Measurements from ENCODE around the gene PLEKHA8.

Gene PLEKHA8

DNA sequence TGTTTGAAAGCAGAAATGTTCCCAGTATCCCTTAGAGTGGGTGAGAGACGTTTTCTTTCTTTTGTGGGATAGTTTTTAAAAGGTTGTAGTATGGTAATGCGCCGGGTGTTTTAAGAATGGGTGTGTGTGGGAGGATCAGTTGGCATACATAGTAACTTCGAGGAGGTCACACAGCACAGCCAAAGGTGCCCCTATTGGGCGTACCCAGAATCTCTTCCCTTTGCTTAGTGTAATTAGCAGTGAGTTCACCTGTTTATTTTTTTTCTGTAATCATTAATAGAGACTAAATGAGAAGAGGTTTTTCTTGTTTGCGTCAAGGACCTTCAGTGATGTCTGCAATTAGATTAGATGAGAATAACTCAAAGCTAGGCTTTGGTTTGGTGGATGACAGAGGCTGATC is 1.5 kb downstream of the PLEKHA8 start:
- peak overlapping the region; percentile 93 to 94 for H3K4me3 ChIP-seq
- H3K27me3 ChIP-seq = no peaks in the 10 kb centered on the region
- DNase-seq = no peak
- intact Hi-C loops (cut with DNase I; ENCODE audit: low total_unique reads) = loop anchor here (5.0 kb wide), 2 partner anchors 42 to 108 kb away; partner anchors contain the start of gene SCRN1
- H3K36me3 ChIP-seq = no peaks in the 10 kb centered on the region
- peak overlapping the region; percentile 91 to 92 for H3K27ac ChIP-seq
- peaks cover 0 to 53% (median 34%) of the 10 kb centered on the region in 4 donors for H3K4me1 ChIP-seq
- no peak for TF ChIP-seq CTCF (IDR thresholded peaks at IDR 0.05)
- H3K9me3 ChIP-seq = no peaks in the 10 kb centered on the region

- DNase-seq = no peak
Measured at GRCh38 chr7:30032310-30033125, 4.3 kb downstream of the PLEKHA8 start.

DNA sequence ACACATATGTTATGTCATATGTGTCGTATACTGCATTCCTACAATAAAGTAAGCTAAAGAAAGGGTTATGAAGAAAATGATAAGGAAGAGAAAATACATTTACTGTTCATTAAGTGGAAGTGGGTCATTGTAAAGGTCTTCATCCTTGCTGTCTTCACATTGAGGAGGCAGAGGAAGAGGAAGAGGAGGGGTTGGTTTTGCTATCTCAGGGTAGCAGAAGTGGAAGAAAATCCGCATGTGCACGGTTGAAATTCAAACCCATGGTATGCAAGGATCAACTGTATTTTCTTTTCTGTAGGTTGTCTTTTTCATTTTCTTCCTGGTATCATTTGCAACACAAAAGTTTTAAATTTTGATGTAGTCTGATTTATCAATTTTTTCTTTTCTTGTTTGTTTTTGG is 6.3 kb downstream of the PLEKHA8 start:
- TF ChIP-seq CTCF (IDR thresholded peaks at IDR 0.05) = no peak
- Histone ChIP-seq H3K27ac (no peak overlapping the region), H3K9me3 (no peaks in the 10 kb centered on the region), H3K27me3 (no peaks in the 10 kb centered on the region), H3K36me3 (no peaks in the 10 kb centered on the region), H3K4me3 (no peak overlapping the region), H3K4me1 (peaks cover 0 to 30% (median 14%) of the 10 kb centered on the region in 4 donors)
- intact Hi-C loops (cut with DNase I; ENCODE audit: low total_unique reads) = no loop called here
- no peak for DNase-seq

More at GRCh38 chr7:30032310-30033125, 4.3 kb downstream of the PLEKHA8 start:
- Histone ChIP-seq H3K4me3 (no peak overlapping the region), H3K27me3 (no peaks in the 10 kb centered on the region), H3K36me3 (no peaks in the 10 kb centered on the region), H3K27ac (no peak overlapping the region), H3K9me3 (no peaks in the 10 kb centered on the region), H3K4me1 (peaks cover 0 to 37% (median 17%) of the 10 kb centered on the region in 4 donors)
- no peak for TF ChIP-seq CTCF (IDR thresholded peaks at IDR 0.05)
- intact Hi-C loops (cut with DNase I; ENCODE audit: low total_unique reads) = no loop called here

GRCh38 chr7:30036220-30036619 is 8.0 kb downstream of the PLEKHA8 start:
- no peaks in the 10 kb centered on the region for H3K27me3 ChIP-seq
- no peak for TF ChIP-seq CTCF (IDR thresholded peaks at IDR 0.05)
- no peak overlapping the region for H3K4me3 ChIP-seq
- H3K9me3 ChIP-seq = no peaks in the 10 kb centered on the region
- no peaks in the 10 kb centered on the region for H3K36me3 ChIP-seq
- intact Hi-C loops (cut with DNase I; ENCODE audit: low total_unique reads) = no loop called here
- no peak for DNase-seq
- H3K27ac ChIP-seq = no peak overlapping the region
- peaks cover 0 to 23% (median 8%) of the 10 kb centered on the region in 4 donors for H3K4me1 ChIP-seq

DNA sequence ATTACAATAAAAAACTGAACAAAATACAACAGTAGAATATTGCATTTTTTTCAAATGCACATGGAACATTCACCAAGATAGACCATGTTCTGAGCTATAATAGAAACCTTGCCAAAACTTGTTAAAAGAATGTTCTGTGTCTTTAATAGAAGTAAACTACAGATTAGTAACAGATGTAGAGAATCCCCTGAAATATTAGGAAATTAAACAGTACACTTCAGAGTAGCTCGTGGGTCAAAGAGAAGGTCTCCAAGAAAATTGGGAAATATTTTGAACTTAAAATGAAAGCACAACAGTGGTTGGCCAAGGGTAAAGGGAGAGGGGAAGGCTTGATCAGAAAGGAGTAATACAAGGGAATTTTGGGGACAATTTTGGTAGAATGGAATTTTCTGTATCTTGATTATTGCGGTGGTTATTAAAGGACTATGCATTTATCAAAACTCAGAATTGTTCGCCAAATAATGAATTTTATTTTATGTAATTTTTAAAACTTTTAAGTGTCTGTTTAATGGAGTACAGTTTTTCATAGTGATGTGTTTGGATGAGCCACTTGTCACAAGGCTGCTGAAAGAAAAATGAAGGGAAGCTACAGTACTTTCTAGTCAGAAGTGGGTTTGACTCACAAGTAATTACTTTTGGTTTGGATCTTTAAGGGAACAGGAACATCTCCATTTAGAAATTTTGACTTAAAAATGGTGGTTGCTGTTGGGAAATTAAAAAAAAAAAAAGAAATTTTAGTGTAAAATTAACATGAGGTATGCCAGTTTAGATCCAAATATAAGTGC is 10.2 kb downstream of the PLEKHA8 start:
- Histone ChIP-seq H3K36me3 (no peaks in the 10 kb centered on the region), H3K9me3 (no peaks in the 10 kb centered on the region), H3K4me1 (peaks cover 0 to 11% (median 0%) of the 10 kb centered on the region in 4 donors), H3K27ac (no peak overlapping the region), H3K27me3 (no peaks in the 10 kb centered on the region), H3K4me3 (no peak overlapping the region)
- no peak for TF ChIP-seq CTCF (IDR thresholded peaks at IDR 0.05)
- DNase-seq = no peak
- intact Hi-C loops (cut with DNase I; ENCODE audit: low total_unique reads) = no loop called here
